HG03064 (cell line): ENCODE data around the gene DLG2.

Experiments
- ATAC-seq: cut with Tn5 transposase; IDR thresholded peaks from one replicate; pipeline ENCODE4 v1.9.1; 2021; ENCODE audit warnings: low read depth; ENCODE audit not compliant: unreplicated experiment

Gene DLG2

GRCh38 chr11:84014539-84014938 is 1612.6 kb downstream of the DLG2 start:
- no peak for ATAC-seq

DNA sequence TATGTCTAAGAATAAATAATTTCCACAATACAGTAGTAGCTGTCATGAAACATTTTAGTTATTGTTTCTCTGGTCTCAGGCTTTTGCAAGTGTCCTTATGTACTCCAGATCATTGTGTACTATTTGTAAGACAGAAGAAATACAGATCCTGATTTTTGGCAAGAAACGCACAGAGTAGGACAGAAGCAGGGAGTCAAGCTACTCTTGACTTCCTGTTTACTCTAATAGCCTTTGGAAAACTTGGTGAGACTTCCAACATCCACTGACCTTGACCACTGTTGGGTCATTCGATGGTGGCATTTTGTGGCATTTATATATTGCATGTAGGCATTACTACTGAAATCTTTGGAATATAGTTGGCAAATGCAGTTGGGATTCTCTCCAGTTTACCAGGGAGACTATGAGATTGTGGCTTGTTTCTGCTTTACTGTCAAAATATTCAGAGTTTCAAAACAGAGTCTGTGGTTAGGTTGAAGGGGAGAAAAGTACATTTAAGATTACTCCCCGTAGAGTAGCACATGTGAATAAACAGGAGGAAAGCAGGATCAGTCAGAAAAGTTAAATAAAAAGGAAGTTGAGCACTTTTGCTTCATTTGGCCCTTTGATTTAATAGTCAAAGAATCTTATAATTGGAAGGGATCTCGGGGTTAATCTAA is 1614.8 kb downstream of the DLG2 start:
- no peak for ATAC-seq

- ATAC-seq: no peak
These were observed 1624.0 kb downstream of the DLG2 start for GRCh38 chr11:84003181-84003580.

- no peak for ATAC-seq
These were observed 1628.2 kb downstream of the DLG2 start for GRCh38 chr11:83998921-83999320.

DNA sequence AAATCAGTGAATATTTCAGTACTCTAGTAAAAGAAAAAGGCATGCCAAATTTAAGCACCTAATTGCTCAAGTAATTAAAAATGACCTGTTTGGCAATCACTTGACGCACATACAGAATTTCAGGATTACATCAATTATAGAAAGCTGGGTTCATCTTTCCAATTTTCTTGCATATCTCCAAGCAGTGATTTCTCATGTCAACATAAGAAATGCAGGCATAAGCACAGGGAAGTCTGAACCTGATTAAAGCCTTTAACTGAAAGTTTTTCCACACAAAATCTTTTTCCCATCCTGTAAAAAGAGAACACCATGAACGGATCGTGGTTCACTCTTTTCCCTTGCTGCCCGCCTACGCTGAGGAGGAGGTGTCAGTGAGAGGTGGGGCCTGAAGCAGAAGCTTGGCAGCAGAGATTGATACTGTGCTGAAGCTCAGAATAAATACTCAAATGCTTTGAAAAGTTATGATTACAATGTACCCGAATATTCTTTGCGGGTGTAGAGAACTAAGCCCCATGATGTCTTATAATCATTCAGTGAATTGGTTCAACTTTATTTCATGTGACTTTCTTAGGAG is 1636.9 kb downstream of the DLG2 start:
- no peak for ATAC-seq

DNA sequence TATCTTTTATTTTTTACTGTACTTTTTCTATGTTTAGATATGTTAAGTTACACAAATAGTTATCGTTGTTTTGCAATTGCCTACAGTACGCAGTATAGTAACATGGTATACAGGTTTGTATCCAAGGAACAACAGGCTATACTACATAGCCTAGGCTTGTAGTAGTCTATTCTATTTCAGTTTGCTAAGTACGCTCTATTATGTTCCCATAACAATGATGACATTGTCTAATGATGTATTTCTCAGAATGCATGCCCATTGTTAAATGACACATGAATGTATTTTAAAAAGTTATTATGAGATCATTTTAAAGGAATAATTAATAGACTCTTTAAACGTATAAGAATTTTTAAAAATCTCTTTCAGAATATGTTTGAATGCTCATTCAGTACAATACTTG is 1644.3 kb downstream of the DLG2 start:
- no peak for ATAC-seq

DNA sequence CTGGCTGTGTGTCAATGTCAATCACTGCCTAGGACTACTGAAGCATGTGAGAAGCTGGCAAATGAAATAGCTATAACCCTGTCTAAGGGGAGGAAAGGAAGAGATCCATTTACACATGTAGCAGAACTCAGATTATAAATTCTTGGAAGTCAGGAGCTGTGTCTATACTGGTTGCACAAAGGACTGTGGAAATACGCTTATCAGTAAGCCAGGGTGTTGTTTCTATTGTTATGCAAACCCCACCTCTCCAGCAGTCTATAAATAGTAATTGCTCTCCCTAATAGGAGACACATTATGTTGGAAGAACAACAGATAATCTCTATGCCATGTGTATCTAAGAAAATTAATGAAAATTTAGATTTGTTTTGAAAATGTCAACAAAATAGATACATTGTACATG is 1647.6 kb downstream of the DLG2 start:
- ATAC-seq: no peak

GRCh38 chr11:83978942-83979341 is 1648.2 kb downstream of the DLG2 start:
- ATAC-seq: no peak

DNA sequence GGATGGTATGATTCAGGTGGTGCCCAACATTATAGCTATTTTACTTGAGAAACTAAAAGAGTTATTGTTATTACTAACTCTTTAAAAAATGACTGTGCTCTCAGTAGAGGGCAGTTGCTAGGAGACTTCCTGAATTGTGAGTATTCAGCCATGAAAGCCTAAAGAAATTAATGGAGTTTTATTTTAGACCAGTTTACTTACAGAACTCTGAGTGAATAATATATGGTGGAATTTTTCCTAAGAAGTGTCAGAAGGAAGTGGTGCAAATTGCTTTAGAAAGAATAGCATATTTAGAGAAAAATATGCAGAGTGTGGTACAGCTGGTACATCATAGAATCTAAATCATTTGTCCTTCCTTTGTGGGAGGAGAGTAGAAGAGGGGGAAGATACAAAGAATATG is 1651.1 kb downstream of the DLG2 start:
- ATAC-seq: no peak

GRCh38 chr11:83972536-83972935 is 1654.6 kb downstream of the DLG2 start:
- no peak for ATAC-seq

DNA sequence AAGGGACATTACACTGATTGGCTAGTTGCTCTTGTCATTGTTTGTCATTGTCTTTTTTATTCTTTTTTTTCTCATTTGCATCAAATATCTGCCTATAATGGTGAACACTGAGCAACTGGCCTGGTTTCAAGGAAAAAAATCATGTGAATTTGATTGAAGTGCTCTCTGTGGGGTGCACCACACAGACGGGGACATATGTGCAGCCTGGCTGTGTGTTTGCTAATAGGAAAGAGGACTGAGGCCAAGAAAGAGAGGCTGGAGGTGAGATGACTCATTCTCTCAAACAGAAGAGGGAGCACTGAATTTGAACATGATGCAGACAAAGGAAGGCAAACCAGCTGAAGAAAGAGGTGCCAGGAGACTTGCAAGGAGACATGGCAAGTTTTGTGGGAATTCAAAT is 1656.1 kb downstream of the DLG2 start:
- no peak for ATAC-seq

- ATAC-seq: peak; percentile 70
These were observed 1657.0 kb downstream of the DLG2 start for GRCh38 chr11:83970061-83970671.

DNA sequence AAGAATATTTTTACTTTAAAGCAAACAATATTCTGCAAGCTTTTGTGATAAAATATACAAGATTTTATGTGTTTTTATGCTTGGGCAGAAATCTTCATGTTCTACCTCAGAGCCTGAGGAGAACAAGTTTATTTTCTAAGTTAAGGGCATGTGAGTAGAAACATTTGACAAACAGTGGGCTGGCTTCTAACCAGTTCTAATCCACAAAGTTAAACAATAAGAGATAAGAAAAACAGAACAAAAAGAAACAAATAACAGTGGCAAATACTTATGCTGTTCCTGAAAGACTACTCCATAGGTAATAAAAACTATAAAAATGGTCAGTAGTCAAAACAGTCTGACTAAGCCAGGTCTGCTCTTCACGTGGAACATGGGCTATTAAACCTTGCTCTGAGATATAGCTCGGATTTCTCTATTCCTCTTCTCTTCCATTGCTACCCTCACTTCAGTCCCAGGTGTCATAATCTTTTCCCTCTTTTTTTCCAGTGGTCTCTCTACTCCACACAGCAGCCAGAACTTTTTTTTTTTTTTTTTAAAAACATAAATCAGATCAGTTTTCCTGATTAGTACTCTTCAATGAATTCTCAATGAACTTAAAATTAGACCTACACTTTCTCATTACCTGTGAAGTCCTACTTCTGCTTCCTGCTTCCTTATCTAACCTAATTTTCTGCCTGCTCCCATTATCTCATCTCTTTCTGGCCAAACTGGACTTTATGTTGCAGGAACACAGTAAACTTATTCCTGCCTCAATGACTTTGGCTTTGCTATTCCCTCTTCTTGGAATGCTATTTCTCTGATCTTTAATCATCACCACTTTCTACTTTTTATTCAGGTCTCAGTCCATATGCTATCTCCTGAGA is 1669.9 kb downstream of the DLG2 start:
- ATAC-seq: no peak

- no peak for ATAC-seq
These were observed 1670.9 kb downstream of the DLG2 start for GRCh38 chr11:83956119-83956697.

DNA sequence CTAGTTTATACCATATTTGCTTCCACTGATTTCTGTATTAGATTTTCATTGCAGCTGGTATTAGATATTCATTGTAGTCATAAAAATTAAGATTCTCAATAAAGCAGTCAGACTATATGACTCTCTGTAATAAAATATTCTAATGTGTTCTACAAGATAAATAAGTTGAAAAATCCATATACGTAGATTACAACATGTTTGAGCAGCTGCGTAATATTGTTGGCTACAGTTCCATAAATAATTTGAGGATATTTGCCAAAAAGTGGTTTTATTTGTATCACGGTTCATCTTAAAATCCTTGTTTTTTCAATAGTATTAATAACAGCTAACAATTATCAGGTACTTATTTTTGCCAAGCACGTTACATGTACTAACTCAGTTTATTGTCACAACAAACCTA is 1672.4 kb downstream of the DLG2 start:
- ATAC-seq: no peak

- no peak for ATAC-seq
These were observed 1675.6 kb downstream of the DLG2 start for GRCh38 chr11:83951521-83951920.

GRCh38 chr11:83948200-83948599 is 1678.9 kb downstream of the DLG2 start:
- ATAC-seq: no peak

- ATAC-seq: no peak
These were observed 1681.2 kb downstream of the DLG2 start for GRCh38 chr11:83945976-83946375.

GRCh38 chr11:83941050-83941449 is 1686.1 kb downstream of the DLG2 start:
- ATAC-seq: no peak

- no peak for ATAC-seq
These were observed 1689.0 kb downstream of the DLG2 start for GRCh38 chr11:83938148-83938547.

DNA sequence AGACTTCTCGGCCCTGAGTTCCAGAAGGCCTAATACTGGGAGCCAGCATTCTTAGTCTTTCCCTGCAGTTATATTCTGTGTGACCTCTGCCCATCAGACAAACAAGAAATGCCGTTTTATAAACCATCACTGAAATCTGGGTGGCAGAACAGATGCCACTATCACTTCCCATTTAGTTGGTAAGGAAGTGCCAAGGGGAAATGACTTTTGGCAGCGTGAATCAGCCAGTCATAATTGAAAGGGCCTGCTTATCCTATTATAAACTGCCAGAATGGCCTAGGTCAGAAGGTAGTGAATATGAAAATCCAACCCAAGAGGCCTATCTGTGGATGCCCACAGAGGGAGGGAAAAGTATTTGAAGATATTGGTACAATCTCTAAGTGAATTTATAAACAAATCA is 1694.1 kb downstream of the DLG2 start:
- ATAC-seq: no peak
